ENCODE results near the gene CFAP300.

CFAP300 gene

DNA sequence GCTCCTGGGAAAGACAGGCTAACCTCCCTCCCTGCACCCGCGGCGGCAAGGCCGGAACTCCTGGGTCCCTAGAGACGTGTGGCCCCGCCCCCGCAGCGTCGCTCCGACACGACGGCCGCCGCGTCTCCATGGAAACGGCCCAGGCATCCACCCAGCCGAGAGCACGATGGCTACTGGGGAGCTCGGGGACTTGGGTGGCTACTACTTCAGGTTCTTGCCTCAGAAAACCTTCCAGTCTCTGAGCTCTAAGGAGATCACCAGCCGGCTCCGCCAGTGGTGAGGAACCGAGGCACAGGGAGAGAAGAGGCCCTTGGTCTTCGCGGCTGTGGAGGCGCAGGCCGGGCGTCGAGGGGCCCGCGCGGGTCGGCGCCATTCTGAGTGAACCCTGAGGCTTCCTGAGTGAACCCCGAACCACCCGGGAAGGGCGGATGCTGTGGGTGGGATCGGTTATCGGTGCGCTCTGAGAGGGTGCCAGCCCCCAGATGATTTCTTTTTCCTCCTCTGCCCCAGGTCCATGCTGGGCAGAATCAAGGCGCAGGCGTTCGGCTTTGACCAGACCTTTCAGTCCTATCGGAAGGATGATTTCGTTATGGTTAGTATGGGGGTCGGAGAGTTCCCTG is at the start of gene CFAP300:
TSS of gene CFAP300 (plus strand) at position 133 of the 620 bp plus-strand sequence. CDS start at position 167, 34 bp downstream.
- H3K4me1 ChIP-seq (ENCODE audit: insufficient read depth, low read length, severe bottlenecking): no peaks in the 10 kb centered on the region
- H3K79me2 ChIP-seq (ENCODE audit: insufficient read depth, low read length): no peaks in the 10 kb centered on the region
- H3K9ac ChIP-seq (ENCODE audit: low read length): no peak within 1 kb of the TSS
- H3K27me3 ChIP-seq (ENCODE audit: insufficient read depth, low read length): no peaks in the 10 kb centered on the region
- H3K9me3 ChIP-seq (ENCODE audit: low read length): no peaks in the 10 kb centered on the region
- TF ChIP-seq EZH2 (IDR thresholded peaks at IDR 0.05; ENCODE audit: borderline replicate concordance, low read length): no peak
- TF ChIP-seq, protein P1, sequence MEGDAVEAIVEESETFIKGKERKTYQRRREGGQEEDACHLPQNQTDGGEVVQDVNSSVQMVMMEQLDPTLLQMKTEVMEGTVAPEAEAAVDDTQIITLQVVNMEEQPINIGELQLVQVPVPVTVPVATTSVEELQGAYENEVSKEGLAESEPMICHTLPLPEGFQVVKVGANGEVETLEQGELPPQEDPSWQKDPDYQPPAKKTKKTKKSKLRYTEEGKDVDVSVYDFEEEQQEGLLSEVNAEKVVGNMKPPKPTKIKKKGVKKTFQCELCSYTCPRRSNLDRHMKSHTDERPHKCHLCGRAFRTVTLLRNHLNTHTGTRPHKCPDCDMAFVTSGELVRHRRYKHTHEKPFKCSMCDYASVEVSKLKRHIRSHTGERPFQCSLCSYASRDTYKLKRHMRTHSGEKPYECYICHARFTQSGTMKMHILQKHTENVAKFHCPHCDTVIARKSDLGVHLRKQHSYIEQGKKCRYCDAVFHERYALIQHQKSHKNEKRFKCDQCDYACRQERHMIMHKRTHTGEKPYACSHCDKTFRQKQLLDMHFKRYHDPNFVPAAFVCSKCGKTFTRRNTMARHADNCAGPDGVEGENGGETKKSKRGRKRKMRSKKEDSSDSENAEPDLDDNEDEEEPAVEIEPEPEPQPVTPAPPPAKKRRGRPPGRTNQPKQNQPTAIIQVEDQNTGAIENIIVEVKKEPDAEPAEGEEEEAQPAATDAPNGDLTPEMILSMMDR (IDR thresholded peaks at IDR 0.05; ENCODE audit: low read length): no peak
- no peaks in the 10 kb centered on the region for H4K20me1 ChIP-seq (ENCODE audit: insufficient read depth, low read length)
- H2AFZ ChIP-seq (ENCODE audit: low read length): no peak within 1 kb of the TSS
- H3K27ac ChIP-seq (ENCODE audit: low read depth, low read length, poor library complexity, severe bottlenecking): no peak within 1 kb of the TSS
- no peaks in the 10 kb centered on the region for H3F3A ChIP-seq (ENCODE audit: insufficient read depth, low read length)
- H3K36me3 ChIP-seq (ENCODE audit: insufficient read depth, low read length): no peaks in the 10 kb centered on the region
- no peak within 1 kb of the TSS for H3K4me2 ChIP-seq (ENCODE audit: low read length)
- H3K4me3 ChIP-seq (ENCODE audit: low read depth, low read length, poor library complexity, severe bottlenecking): no peak within 1 kb of the TSS
- no peaks in the 10 kb centered on the region for H3K9me2 ChIP-seq (ENCODE audit: low read depth, low read length)

DNA sequence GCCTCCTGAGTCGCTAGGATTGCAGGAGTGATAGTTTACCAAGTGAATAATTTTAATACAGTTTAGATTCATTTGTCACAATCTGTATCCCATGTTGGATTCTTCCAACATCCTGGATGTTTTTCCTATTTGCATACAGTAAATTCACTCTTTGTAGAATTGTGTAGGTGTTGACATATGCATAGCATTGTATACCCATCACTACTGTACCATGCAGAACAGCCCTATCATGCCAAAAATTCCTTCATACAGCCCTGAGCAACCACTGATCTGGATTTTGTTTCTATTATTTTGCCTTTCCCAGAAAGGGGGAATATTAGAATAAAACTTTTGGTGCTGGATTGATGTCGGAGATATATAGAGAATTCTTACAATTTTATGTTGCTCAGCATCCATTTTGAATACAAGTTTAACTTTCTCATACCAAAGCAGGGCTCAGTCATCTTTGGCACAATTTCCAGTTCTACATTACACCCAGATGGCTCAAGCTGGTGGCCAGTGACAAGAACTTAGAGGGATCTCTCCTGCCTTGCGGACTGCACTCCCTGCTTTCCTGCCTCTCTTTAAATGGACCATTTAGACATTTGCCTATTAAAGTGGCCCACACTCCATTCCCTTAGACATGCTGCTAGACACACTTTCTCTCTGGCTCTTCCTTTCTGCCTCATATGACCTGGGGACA is 45.4 kb upstream of the CFAP300 start:
- Histone ChIP-seq H3K27ac (ENCODE audit: low read depth, low read length, poor library complexity, severe bottlenecking) (no peak overlapping the region), H4K20me1 (ENCODE audit: insufficient read depth, low read length) (no peaks in the 10 kb centered on the region), H3K9me2 (ENCODE audit: low read depth, low read length) (no peaks in the 10 kb centered on the region), H3K79me2 (ENCODE audit: insufficient read depth, low read length) (no peaks in the 10 kb centered on the region), H3K9me3 (ENCODE audit: low read length) (no peaks in the 10 kb centered on the region), H3K9ac (ENCODE audit: low read length) (no peak overlapping the region), H2AFZ (ENCODE audit: low read length) (no peak overlapping the region), H3K4me1 (ENCODE audit: insufficient read depth, low read length, severe bottlenecking) (no peaks in the 10 kb centered on the region), H3K4me3 (ENCODE audit: low read depth, low read length, poor library complexity, severe bottlenecking) (no peak overlapping the region), H3K27me3 (ENCODE audit: insufficient read depth, low read length) (no peaks in the 10 kb centered on the region), H3K4me2 (ENCODE audit: low read length) (no peak overlapping the region), H3K36me3 (ENCODE audit: insufficient read depth, low read length) (peaks cover 4% of the 10 kb centered on the region; the same call in 1 of the 2 replicates), H3F3A (ENCODE audit: insufficient read depth, low read length) (no peaks in the 10 kb centered on the region)
- no peak for TF ChIP-seq EZH2 (IDR thresholded peaks at IDR 0.05; ENCODE audit: borderline replicate concordance, low read length)
- TF ChIP-seq, protein P1 (IDR thresholded peaks at IDR 0.05; ENCODE audit: low read length): no peak

DNA sequence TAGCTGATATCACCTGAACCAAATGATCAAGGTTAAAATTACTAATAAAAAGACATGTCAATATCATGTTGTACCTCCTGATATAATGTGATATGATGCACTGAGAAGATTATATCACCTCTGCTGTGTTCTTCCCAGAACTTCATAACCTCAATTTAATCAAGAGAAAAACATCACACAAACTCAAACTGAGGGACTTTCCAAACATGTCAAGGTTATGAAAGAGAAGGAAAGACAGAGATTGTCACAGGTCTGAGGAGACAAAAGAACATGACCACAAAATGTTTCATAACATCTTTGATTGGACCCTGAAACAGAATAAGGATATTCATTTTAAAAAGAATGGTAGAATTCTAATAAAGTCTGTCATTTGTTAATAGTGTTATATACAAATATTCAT is 43.0 kb upstream of the CFAP300 start:
- Histone ChIP-seq H4K20me1 (ENCODE audit: insufficient read depth, low read length) (no peaks in the 10 kb centered on the region), H3F3A (ENCODE audit: insufficient read depth, low read length) (no peaks in the 10 kb centered on the region), H2AFZ (ENCODE audit: low read length) (no peak overlapping the region), H3K4me2 (ENCODE audit: low read length) (no peak overlapping the region), H3K36me3 (ENCODE audit: insufficient read depth, low read length) (no peaks in the 10 kb centered on the region), H3K9ac (ENCODE audit: low read length) (no peak overlapping the region), H3K27ac (ENCODE audit: low read depth, low read length, poor library complexity, severe bottlenecking) (no peak overlapping the region), H3K9me3 (ENCODE audit: low read length) (no peaks in the 10 kb centered on the region), H3K4me3 (ENCODE audit: low read depth, low read length, poor library complexity, severe bottlenecking) (no peak overlapping the region), H3K4me1 (ENCODE audit: insufficient read depth, low read length, severe bottlenecking) (no peaks in the 10 kb centered on the region), H3K9me2 (ENCODE audit: low read depth, low read length) (no peaks in the 10 kb centered on the region), H3K79me2 (ENCODE audit: insufficient read depth, low read length) (no peaks in the 10 kb centered on the region), H3K27me3 (ENCODE audit: insufficient read depth, low read length) (no peaks in the 10 kb centered on the region)
- no peak for TF ChIP-seq EZH2 (IDR thresholded peaks at IDR 0.05; ENCODE audit: borderline replicate concordance, low read length)
- TF ChIP-seq, protein P1 (IDR thresholded peaks at IDR 0.05; ENCODE audit: low read length): no peak
